HPDE6-E6E7 (cell line): Measurements from ENCODE around the gene CRPPA.
A peak's percentile ranks its signal among the peaks of the same experiment; 100 is the strongest.

ENCODE experiments used
- DNase-seq: peaks from one replicate; pipeline ENCODE4 v3.0.0; 2011; ENCODE audit warnings: missing footprints; ENCODE audit errors: extremely low spot score

The CRPPA gene

GRCh38 chr7:16423761-16424160 lies 2.4 kb upstream of the CRPPA start:
- no peak for DNase-seq

GRCh38 chr7:16422917-16423316 lies 1.6 kb upstream of the CRPPA start:
- DNase-seq, result no peak

- DNase-seq, result no peak
Observed at GRCh38 chr7:16422103-16422435, 731 bp upstream of the CRPPA start.

GRCh38 chr7:16420649-16421332 lies 547 bp downstream of the CRPPA start:
- peak; percentile 73 for DNase-seq

GRCh38 chr7:16420329-16420648 lies 1.0 kb downstream of the CRPPA start:
- DNase-seq, result no peak

- no peak for DNase-seq
Observed at GRCh38 chr7:16419859-16420258, 1.5 kb downstream of the CRPPA start.

GRCh38 chr7:16419126-16419525 lies 2.2 kb downstream of the CRPPA start:
- no peak for DNase-seq

GRCh38 chr7:16417906-16418305 lies 3.4 kb downstream of the CRPPA start:
- DNase-seq, result no peak

- no peak for DNase-seq
Observed at GRCh38 chr7:16416289-16417282, 4.8 kb downstream of the CRPPA start.

- no peak for DNase-seq
Observed at GRCh38 chr7:16412274-16413254, 8.8 kb downstream of the CRPPA start.

- no peak for DNase-seq
Observed at GRCh38 chr7:16411391-16411790, 9.9 kb downstream of the CRPPA start.

- no peak for DNase-seq
Observed at GRCh38 chr7:16409777-16410176, 11.6 kb downstream of the CRPPA start.

- no peak for DNase-seq
Observed at GRCh38 chr7:16404636-16405035, 16.7 kb downstream of the CRPPA start.

GRCh38 chr7:16403475-16403874 lies 17.9 kb downstream of the CRPPA start:
- no peak for DNase-seq

- no peak for DNase-seq
Observed at GRCh38 chr7:16402940-16403339, 18.4 kb downstream of the CRPPA start.

- no peak for DNase-seq
Observed at GRCh38 chr7:16402091-16402490, 19.2 kb downstream of the CRPPA start.

- DNase-seq, result no peak
Observed at GRCh38 chr7:16400893-16401275, 20.5 kb downstream of the CRPPA start.

- DNase-seq, result no peak
Observed at GRCh38 chr7:16399916-16400892, 21.1 kb downstream of the CRPPA start.

GRCh38 chr7:16399265-16399831 lies 22.0 kb downstream of the CRPPA start:
- no peak for DNase-seq
